Stimulated activated CD8-positive, alpha-beta memory T cell treated with anti-CD3 and anti-CD28 coated beads, Interleukin-15, amount 100 ng/mL, for 4 hours (primary cell): Measurements from ENCODE around the gene PIK3R5.
A peak's percentile ranks its signal among the peaks of the same experiment; 100 is the strongest.
"Not testable (repeated sequence)": the region's sequence is repeated elsewhere in the genome, so short reads cannot be mapped to it uniquely, and the experiment has no call there.

Experiments used
- DNase-seq, 2 donors: peaks; one replicate each; pipeline ENCODE4 v3.0.0-alpha.2; 2020; ENCODE audit warnings: low read depth in 2 of 2

PIK3R5 gene

GRCh38 chr17:8986295-8986694, 20.8 kb upstream of the PIK3R5 start:
- no peak for DNase-seq

DNA sequence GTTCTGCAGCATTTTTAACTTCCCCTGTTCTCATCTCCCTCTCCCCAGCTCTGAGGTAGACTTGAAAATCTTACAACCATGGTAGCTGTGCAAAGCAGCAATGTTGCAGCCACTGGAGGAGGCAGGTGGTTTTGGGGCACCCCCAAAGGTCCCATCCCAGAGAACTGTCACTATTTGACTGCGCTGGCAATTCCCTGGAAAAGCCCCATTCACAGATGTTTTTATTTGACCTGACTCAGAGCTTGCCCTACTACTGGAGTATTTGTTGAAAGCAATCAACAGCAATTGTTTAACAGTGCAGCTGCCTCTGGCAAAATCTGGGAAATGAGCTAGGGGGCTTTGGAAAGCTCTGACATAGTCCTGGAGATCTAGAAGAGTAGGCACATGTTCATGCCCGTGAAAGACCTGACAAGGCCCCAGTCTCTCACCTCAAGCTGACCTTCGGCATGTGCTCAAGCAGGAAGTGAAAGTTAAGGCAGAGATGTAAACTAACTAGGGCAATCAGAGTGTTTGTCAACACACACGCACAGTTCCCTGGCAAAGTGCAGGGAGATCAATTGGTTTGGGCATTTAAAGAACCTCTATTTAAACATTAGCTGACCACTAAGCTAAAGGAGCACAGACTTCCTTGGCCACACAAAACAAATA, 19.7 kb upstream of the PIK3R5 start:
- DNase-seq: no peak

GRCh38 chr17:8984225-8984624, 18.7 kb upstream of the PIK3R5 start:
- not testable (repeated sequence) for DNase-seq

DNA sequence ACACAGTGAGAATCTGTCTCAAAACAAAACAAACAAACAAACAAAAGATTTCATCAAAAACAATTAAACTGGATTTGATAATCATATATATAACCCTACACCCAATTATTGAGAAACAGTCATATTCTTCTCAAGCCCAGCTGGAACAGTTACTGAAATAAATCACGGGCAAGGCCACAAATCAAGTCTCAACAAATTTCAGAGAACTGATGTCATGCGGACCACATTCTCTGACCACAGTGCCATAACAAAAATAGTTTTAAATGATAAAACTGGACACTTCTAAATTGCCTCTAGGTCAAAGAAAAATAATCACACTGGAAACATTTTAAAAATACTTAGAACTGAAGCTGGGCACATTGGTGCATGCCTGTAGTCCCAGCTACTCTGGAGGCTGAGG, 15.9 kb upstream of the PIK3R5 start:
- DNase-seq: no peak

- DNase-seq: no peak
Observed at GRCh38 chr17:8979715-8980114, 14.2 kb upstream of the PIK3R5 start.

GRCh38 chr17:8976638-8977037, 11.1 kb upstream of the PIK3R5 start:
- DNase-seq: no peak

DNA sequence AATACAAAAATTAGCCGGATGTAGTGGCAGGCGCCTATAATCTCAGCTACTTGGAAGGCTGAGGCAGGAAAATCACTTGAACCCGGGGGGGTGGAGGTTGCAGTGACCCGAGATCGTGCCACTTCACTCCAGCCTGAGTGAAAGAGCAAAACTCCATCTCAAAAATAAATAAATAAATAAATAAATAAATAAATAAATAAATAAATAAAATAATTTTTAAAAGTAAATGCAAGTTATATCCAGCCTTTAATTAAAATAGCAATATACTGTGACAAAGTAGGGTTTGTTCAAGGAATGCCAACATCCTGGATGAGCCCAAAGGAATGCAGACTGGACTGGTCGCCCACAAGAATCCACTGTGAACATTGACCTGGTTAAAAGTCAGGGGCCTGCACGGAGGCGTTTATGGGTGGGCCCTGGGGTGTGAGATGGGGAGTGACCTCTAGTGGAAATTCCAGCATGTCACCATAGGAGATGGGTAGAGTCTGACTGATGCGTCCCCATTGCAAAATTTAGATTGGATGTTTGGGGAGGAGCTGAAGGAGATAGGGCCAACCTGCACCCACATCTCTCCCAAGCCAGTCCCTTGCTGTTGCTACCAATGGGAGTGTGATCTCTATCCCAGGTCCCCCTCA, 9.7 kb upstream of the PIK3R5 start:
- DNase-seq: no peak

DNA sequence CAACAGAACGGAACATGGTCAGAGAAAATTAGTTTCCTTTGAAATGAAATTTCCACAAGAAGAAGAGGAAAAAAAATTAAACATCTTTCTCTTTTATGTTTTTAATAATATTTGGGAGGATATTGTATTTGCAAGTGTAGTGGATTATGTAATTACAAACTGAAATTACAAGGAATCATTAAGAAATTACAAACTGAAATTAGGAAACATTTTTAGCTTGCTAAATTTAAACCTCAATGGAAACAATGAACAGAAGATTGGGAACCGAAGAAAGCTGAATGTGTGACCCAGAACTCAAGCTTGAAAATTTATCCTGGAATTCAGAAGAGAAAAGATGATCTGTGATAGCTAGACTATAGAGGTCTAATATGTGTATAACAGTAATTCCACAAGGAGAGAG, 4.4 kb upstream of the PIK3R5 start:
- DNase-seq: no peak

DNA sequence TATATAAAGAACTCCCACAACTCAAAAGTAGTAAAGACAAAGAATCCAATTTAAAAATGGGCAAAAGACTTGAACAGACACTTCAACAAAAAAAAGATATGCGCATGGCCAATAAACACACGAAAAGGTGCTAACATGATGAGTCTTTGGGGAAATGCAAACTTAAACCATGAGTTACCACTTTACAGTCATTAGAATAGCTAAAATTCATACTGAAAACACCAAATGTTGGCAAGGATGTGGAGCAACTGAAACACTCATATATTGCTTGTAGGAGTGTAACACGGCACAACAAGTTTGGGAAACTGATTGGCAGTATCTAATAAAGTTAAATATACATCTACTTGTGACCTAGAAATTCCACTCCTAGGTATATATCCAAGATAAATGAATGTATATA, 3.0 kb upstream of the PIK3R5 start:
- no peak for DNase-seq

DNA sequence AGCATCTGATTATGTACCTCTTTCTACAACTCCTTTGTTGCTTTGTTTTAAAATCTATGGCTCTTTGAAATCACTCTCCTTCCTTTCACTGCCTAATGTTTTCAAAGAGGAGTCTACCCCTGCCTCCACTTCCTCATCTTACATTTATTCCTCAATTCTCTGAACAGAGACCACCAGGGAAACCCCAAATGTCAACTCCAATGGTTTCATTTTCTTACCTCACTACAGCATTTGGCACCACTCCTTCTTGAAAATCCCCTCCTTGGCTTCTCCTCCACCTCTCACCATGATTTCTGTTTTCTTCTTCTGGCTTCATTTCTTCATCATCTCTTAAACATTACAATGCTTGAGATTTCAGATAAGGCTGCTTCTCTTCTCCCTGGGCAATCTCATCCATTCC, 2.4 kb upstream of the PIK3R5 start:
- DNase-seq: no peak

DNA sequence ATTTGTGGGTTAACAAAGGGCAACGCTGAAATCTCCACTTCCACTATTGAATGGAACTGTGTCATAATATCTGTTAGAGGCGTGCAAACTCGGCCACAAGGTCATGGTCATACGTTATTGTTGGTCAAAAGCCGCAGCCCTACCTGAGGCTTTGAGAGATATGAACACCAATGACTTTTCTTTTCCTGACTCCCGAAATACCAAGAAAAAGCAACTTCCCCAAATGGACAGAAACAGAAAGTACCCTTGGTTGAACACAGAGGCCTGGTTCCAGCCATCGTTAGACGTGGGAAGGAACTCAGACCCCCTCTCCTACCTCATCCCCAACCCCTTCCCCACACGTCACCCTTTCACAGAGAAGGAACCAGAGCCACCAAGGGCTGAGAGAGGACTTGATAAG, 1.4 kb upstream of the PIK3R5 start:
- DNase-seq: no peak

DNA sequence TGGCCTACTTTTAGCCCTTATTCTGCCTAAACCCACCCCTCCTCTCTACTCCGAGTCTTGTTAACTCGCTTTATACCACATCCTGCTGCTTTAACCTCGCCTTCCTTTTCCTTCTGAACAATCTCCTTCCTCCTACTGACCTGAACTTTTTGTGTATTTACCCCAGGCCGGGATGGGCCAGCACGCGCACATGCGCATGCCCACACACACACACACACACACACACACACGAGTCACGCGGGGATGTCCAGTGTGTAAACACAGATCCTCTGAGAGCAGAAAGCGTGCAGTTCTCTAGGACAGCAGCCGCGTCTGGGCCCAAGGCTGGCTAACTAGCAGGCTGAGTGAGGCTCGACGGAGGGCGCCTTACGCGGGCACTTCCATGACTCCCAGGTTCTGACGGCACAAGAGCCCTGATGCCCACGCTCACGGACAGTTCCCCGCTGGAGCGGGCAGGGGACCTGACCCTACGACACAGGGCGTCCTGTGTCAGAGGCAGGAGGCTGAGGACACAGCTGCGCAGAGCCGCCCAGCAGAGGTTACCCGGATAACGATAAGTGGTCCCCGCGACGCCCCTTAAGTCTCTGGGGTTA, 610 bp downstream of the PIK3R5 start:
- no peak for DNase-seq

DNA sequence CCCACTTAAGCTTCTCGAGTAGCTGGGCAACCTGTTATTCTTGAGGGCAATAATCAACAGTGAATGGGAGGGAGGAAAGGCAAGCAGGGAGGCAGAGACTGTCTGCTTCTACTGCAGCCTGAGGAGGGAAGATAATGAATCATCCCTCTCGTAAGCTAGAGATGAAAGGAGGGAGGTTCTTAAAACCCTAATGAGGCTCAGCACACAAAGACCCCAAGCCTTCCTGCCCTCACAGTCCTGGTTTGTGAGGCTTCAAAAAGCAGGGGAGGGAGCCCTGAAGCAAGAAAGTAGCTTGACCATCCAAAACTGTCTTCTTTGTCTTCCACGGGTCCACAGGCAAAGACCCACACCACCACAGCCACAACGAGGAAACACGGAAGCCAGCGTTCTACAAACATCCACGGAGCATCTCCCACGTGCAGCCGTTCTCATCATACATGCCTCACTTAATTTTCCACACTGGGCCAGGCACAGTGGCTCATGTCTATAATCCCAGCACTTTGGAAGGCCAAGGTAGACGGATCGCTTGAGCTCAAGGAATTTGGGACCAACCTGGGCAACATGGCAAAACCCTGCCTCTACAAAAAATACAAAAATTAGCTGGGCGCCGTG, 1.8 kb downstream of the PIK3R5 start:
- no peak for DNase-seq

DNA sequence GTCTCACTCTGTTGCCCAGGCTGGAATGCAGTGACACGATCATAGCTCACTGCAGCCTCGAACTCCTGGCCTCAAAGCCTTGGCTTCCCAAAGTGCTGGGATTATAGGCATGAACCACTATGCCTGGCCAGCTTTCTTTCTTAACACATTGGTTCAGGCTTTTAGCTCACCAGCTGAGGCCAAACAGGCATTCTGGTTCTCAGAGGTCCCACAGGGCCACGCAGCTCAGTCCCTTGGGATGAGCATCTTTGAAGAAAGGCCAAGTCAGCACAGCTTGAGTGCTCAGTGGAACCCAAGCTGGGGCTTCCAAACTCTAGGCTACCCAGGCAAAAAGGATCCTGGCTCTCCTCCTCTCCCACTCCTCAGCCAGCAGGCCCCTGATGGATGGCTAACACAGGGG, 2.5 kb downstream of the PIK3R5 start:
- DNase-seq: no peak

DNA sequence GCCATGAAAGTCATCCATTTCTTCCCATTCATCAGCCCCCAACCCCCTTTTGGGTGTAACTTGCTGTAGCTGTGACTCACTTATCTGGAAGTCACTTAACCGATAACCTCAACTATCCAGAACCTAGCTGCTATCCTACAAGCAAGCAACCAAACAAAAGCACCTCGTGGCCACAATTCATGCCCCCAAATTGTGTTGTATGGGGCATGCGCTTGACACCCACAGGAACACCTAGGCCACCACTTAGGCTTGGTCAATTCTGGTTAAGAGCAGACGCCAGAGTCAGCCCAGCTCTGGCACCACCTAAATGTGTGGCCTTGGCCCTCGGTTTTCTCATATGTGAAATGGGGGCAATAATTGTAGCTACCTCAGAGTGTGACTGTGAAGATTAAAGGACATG, 3.7 kb downstream of the PIK3R5 start:
- DNase-seq: no peak

- no peak for DNase-seq
Observed at GRCh38 chr17:8960325-8961140, 5.0 kb downstream of the PIK3R5 start.

GRCh38 chr17:8959312-8959918, 6.1 kb downstream of the PIK3R5 start:
- no peak for DNase-seq

- DNase-seq: no peak
Observed at GRCh38 chr17:8957721-8958120, 7.8 kb downstream of the PIK3R5 start.

DNA sequence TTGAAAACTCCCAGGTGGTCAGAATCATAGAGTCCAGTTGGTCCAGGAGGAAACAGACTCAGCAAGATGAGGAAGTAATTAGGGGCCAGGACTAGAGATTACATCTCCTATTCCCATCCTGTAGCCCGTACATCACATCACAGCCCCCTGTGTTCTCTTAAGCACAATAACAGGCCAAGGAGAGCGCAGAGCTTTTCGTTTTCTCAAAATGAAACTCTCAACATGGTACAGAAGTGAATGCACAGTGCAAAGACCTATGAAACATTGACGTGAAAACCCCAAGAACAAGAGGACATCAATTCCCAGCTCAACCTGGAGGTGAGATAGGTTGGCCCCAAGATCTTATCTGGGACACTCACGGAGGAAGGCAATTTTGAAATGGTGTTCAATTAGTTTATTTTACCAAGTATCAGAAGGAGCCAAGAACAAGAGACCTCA, 9.0 kb downstream of the PIK3R5 start:
- DNase-seq: no peak

DNA sequence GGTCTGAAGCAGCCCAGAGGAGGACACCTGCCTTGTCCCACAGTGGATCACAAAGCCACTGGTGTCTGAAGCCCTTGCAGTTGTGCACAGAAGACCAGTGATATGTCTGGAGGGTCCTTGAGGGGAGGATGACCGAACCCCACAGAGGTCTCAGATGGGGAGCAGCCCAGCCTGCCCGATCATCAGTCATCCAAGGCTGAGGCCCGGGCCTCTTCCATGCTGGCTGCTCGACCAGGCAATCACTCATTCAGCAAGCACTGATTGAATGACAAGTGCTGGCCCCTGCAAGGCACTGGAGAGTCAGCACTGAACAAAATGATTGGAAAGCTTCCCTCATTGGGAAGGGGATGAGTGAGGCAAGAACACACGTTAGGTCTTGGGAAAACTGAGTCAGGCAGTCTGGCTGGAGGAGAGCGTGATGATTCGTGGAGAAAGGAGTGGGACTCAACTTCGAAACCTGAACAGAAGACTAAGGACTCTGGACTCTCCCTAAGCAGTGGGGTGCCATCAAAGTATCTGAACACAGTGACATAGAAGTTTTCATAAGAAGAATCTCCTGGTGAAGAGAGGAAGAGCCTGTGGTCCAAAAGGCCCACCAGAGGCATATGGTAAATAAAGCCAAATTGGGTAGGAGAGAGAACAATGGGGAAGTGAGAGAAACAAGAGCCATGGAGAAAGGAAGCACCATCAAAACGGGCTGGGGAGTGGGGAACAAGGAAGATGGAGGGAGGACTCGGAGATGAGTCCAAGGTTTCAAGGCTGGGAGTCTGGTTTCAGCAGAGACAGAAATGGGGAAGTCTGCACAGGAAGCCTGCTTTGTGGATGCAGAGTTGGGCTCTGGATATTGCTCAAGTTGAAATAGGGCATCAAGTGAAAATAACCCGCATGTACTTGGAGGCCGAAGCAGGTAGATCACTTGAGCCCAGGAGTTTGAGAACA, 10.2 kb downstream of the PIK3R5 start:
- no peak for DNase-seq

DNA sequence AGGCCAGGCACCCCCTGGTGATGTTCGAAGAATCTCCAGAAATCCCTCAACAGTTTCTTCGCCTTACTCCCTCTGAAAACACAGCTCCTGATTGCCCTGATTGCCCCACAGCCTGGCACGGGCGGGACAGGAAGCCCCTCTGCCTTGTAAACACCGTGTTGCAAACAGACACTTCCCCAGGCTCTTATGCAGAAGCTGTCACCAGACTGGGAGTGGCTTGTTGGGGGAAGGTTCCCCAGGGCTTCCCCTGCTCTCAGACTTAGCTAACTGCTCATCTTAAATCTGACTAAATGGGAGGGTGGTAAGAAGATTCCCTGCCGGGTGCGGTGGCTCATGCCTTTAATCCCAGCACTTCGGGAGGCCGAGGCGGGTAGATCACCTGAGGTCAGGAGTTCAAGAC, 11.2 kb downstream of the PIK3R5 start:
- peak in 1 of 2 donors; percentile 53 for DNase-seq
